Neural cell (in vitro differentiated cells): ENCODE data around the gene LHFPL2. TPM values are rescaled to one million over a fixed set of nuclear protein-coding genes. Genes with fewer than 3 reads are reported as not detected.

ENCODE experiments used
- H2AFZ ChIP-seq: fragments of 200-600, 300-800 bp; sonication (generic), shearing (Covaris generic); 2 replicates; pipeline ENCODE4 v1.6.0; 2014; ENCODE audit warnings: low read depth, mild to moderate bottlenecking, antibody characterized with exemption, low read length, moderate library complexity
- H3F3A ChIP-seq: fragments of 200-600 bp; shearing (Covaris generic); 2 replicates; pipeline ENCODE4 v1.6.1; 2016; ENCODE audit warnings: mild to moderate bottlenecking, moderate library complexity, mixed read lengths, antibody characterized with exemption, low read length; ENCODE audit not compliant: insufficient read depth, poor library complexity, severe bottlenecking
- H3K27ac ChIP-seq: fragments of 200-600, 300-800 bp; sonication (generic), shearing (Covaris generic); 2 replicates; pipeline ENCODE4 v1.5.1; 2014; ENCODE audit warnings: mild to moderate bottlenecking, low read length, moderate library complexity
- H3K27me3 ChIP-seq: fragments of 300-800, 200-600 bp; sonication (generic), shearing (Covaris generic); 2 replicates; pipeline ENCODE4 v1.6.0; 2014; ENCODE audit warnings: mild to moderate bottlenecking, low read depth, low read length, moderate library complexity; ENCODE audit not compliant: insufficient read depth
- H3K36me3 ChIP-seq: fragments of 300-800, 200-600 bp; sonication (generic), shearing (Covaris generic); 2 replicates; pipeline ENCODE4 v1.5.1; 2014; ENCODE audit warnings: mild to moderate bottlenecking, antibody characterized with exemption, low read length, moderate library complexity; ENCODE audit not compliant: insufficient read depth
- H3K4me2 ChIP-seq: fragments of 300-800, 200-600 bp; sonication (generic), shearing (Covaris generic); 2 replicates; pipeline ENCODE4 v1.6.0; 2014; ENCODE audit warnings: mild to moderate bottlenecking, low read length
- H3K4me3 ChIP-seq: fragments of 300-800, 200-600 bp; sonication (generic), shearing (Covaris generic); 2 replicates; pipeline ENCODE4 v1.5.1; 2014; ENCODE audit warnings: mild to moderate bottlenecking, low read length, moderate library complexity
- H3K79me2 ChIP-seq: fragments of 200-600 bp; shearing (Covaris generic); replicated peaks from 2 replicates; pipeline ENCODE4 v1.6.0; 2014; ENCODE audit warnings: mild to moderate bottlenecking, low read length, moderate library complexity; ENCODE audit not compliant: insufficient read depth
- H3K9ac ChIP-seq: fragments of 300-800, 200-600 bp; sonication (generic), shearing (Covaris generic); 2 replicates; pipeline ENCODE4 v1.6.1; 2016; ENCODE audit warnings: mild to moderate bottlenecking, low read length, mixed read lengths
- H3K9me2 ChIP-seq: fragments of 200-600 bp; shearing (Covaris generic); 2 replicates; pipeline ENCODE4 v1.6.1; 2016; ENCODE audit warnings: mild to moderate bottlenecking, low read length, mixed read lengths; ENCODE audit not compliant: insufficient read depth
- H3K9me3 ChIP-seq: fragments of 200-600, 300-800 bp; sonication (generic), shearing (Covaris generic); 2 replicates; pipeline ENCODE4 v1.6.1; 2016; ENCODE audit warnings: mild to moderate bottlenecking, mixed run types, low read length, moderate library complexity, mixed read lengths
- H4K20me1 ChIP-seq: fragments of 200-600 bp; shearing (Covaris generic); 2 replicates; pipeline ENCODE4 v1.6.1; 2016; ENCODE audit warnings: mild to moderate bottlenecking, mixed run types; ENCODE audit not compliant: insufficient read depth
- CTCF ChIP-seq: fragments of 450-650 bp; IDR thresholded peaks from 2 replicates; pipeline ENCODE4 v1.5.1; 2014; ENCODE audit warnings: antibody characterized with exemption, mild to moderate bottlenecking, moderate library complexity; ENCODE audit not compliant: poor library complexity, severe bottlenecking
- EP300 ChIP-seq: fragments of 450-650 bp; conservative IDR thresholded peaks from 2 replicates; pipeline ENCODE4 v1.6.1; 2014; ENCODE audit warnings: antibody characterized with exemption, mild to moderate bottlenecking, moderate library complexity; ENCODE audit not compliant: poor library complexity, severe bottlenecking
- EZH2 ChIP-seq: fragments of 200-600, 300-800 bp; shearing (Covaris generic), sonication (generic); IDR thresholded peaks from 2 replicates; pipeline ENCODE4 v1.6.1; 2014; ENCODE audit warnings: antibody characterized with exemption, low read length, borderline replicate concordance, mild to moderate bottlenecking; ENCODE audit not compliant: insufficient read depth, poor library complexity, severe bottlenecking
- MXI1 ChIP-seq: fragments of 450-650 bp; conservative IDR thresholded peaks from 2 replicates; pipeline ENCODE4 v1.6.1; 2014; ENCODE audit warnings: antibody characterized with exemption, mild to moderate bottlenecking; ENCODE audit not compliant: poor library complexity, severe bottlenecking
- POLR2AphosphoS5 ChIP-seq: IDR thresholded peaks from 2 replicates; pipeline ENCODE4 v1.6.1; 2012
- RAD21 ChIP-seq: fragments of 450-650 bp; conservative IDR thresholded peaks from 2 replicates; pipeline ENCODE4 v1.6.1; 2014; ENCODE audit warnings: antibody characterized with exemption, mild to moderate bottlenecking, moderate library complexity
- REST ChIP-seq: IDR thresholded peaks from 2 replicates; pipeline ENCODE4 v1.6.1; 2012; ENCODE audit warnings: borderline replicate concordance
- SMC3 ChIP-seq: fragments of 450-650 bp; conservative IDR thresholded peaks from 2 replicates; pipeline ENCODE4 v1.6.1; 2014; ENCODE audit warnings: antibody characterized with exemption, mild to moderate bottlenecking, moderate library complexity; ENCODE audit not compliant: poor library complexity
- TAF1 ChIP-seq: IDR thresholded peaks from 2 replicates; pipeline ENCODE4 v1.6.1; 2012; ENCODE audit warnings: low read depth
- polyA plus RNA-seq: library from polyadenylated mRNA; depleted of rRNA; stranded (reverse); fragments of >200 nt; gene quantifications from 2 replicates; pipeline ENCODE4 v1.2.3, GENCODE V29; 2014

LHFPL2 gene
- polyA plus RNA-seq, 1 donor from 2014 or later = 1.6 TPM

GRCh38 chr5:78592735-78593386 is 55.7 kb downstream of the LHFPL2 start:
- no peak overlapping the region for H3K4me2 ChIP-seq
- H3K36me3 ChIP-seq = no peaks in the 10 kb centered on the region

More at GRCh38 chr5:78592735-78593386, 55.7 kb downstream of the LHFPL2 start:
- Histone ChIP-seq H3K9me2 (no peaks in the 10 kb centered on the region), H3K27ac (no peak overlapping the region), H3K9me3 (no peaks in the 10 kb centered on the region), H3K79me2 (no peaks in the 10 kb centered on the region), H3F3A (no peaks in the 10 kb centered on the region), H4K20me1 (no peaks in the 10 kb centered on the region), H3K9ac (no peak overlapping the region), H3K27me3 (no peaks in the 10 kb centered on the region), H2AFZ (no peak overlapping the region), H3K4me3 (no peak overlapping the region)
- TF ChIP-seq SMC3 (no peak), POLR2AphosphoS5 (no peak), EZH2 (no peak), RAD21 (no peak), TAF1 (no peak), CTCF (no peak), REST (no peak), EP300 (no peak), MXI1 (no peak)
